Liver (tissue), 3 donors: ENCODE data around the gene MON2.

ENCODE experiments used
- CTCF ChIP-seq: fragments of 150-350 bp; IDR thresholded peaks from 2 replicates; pipeline ENCODE4 v1.5.1; 2017; ENCODE audit warnings: improper control_type of control experiment, low read depth, low read length; ENCODE audit not compliant: missing input control
- GABPA ChIP-seq, 2 donors: IDR thresholded peaks in 1 of 2; conservative IDR thresholded peaks in 1 of 2; 2 replicates each; pipeline ENCODE4 v1.6.1; 2016; ENCODE audit warnings: antibody characterized with exemption in 2 of 2, mild to moderate bottlenecking in 1 of 2, moderate library complexity in 1 of 2
- MAX ChIP-seq: IDR thresholded peaks from 2 replicates; pipeline ENCODE4 v1.6.1; 2016; ENCODE audit warnings: antibody characterized with exemption
- TAF1 ChIP-seq: conservative IDR thresholded peaks from 2 replicates; pipeline ENCODE4 v1.6.1; 2016; ENCODE audit warnings: antibody characterized with exemption, mild to moderate bottlenecking
- YY1 ChIP-seq: IDR thresholded peaks from 2 replicates; pipeline ENCODE4 v1.6.1; 2016; ENCODE audit warnings: antibody characterized with exemption, mild to moderate bottlenecking
- donor health status: healthy.
- donor health status: healthy.

GRCh38 chr12:62471734-62472133 lies 5.1 kb downstream of the MON2 start:
- TF ChIP-seq CTCF (no peak), YY1 (no peak), TAF1 (no peak), GABPA (IDR thresholded peaks at IDR 0.05 in 1 of 2, conservative IDR thresholded peaks at IDR 0.05 in 1 of 2) (no peak), MAX (no peak)
